GM19025 (cell line): ENCODE measurements around the gene EFHC1.
"Not testable (repeated sequence)": the region's sequence is repeated elsewhere in the genome, so short reads cannot be mapped to it uniquely, and the experiment has no call there.

Experiments
- ATAC-seq: cut with Tn5 transposase; IDR thresholded peaks from one replicate; pipeline ENCODE4 v1.9.1; 2021; ENCODE audit warnings: mild to moderate bottlenecking, low read depth, moderate library complexity; ENCODE audit not compliant: unreplicated experiment

Gene EFHC1

GRCh38 chr6:52426667-52427066 is 6.5 kb downstream of the EFHC1 start:
- ATAC-seq = no peak

GRCh38 chr6:52433294-52433693 is 13.2 kb downstream of the EFHC1 start:
- ATAC-seq = not testable (repeated sequence)

GRCh38 chr6:52435345-52435744 is 15.2 kb downstream of the EFHC1 start:
- ATAC-seq = no peak

- ATAC-seq = no peak
Measured at GRCh38 chr6:52438926-52439325, 18.8 kb downstream of the EFHC1 start.

GRCh38 chr6:52454556-52454955 is 34.4 kb downstream of the EFHC1 start:
- no peak for ATAC-seq

- ATAC-seq = no peak
Measured at GRCh38 chr6:52457096-52457495, 37.0 kb downstream of the EFHC1 start.

GRCh38 chr6:52461194-52461593 is 41.1 kb downstream of the EFHC1 start:
- not testable (repeated sequence) for ATAC-seq

- ATAC-seq = no peak
Measured at GRCh38 chr6:52474173-52474572, 54.0 kb downstream of the EFHC1 start.

GRCh38 chr6:52475307-52475706 is 55.2 kb downstream of the EFHC1 start:
- ATAC-seq = no peak

GRCh38 chr6:52482903-52483670 is 62.9 kb downstream of the EFHC1 start:
- no peak for ATAC-seq

- no peak for ATAC-seq
Measured at GRCh38 chr6:52483671-52484003, 63.5 kb downstream of the EFHC1 start.

- ATAC-seq = no peak
Measured at GRCh38 chr6:52489881-52490280, 69.7 kb downstream of the EFHC1 start.

GRCh38 chr6:52491203-52492069 is 71.3 kb downstream of the EFHC1 start:
- ATAC-seq = peak; percentile 61

- no peak for ATAC-seq
Measured at GRCh38 chr6:52493669-52494068, 73.5 kb downstream of the EFHC1 start.

GRCh38 chr6:52494298-52495072 is 74.3 kb downstream of the EFHC1 start:
- no peak for ATAC-seq

- no peak for ATAC-seq
Measured at GRCh38 chr6:52495922-52496321, 75.8 kb downstream of the EFHC1 start.

- no peak for ATAC-seq
Measured at GRCh38 chr6:52496631-52497030, 76.5 kb downstream of the EFHC1 start.

GRCh38 chr6:52497652-52498408 is 77.7 kb downstream of the EFHC1 start:
- ATAC-seq = peak; percentile 84

GRCh38 chr6:52498538-52499017 is 78.4 kb downstream of the EFHC1 start:
- peak; percentile 34 for ATAC-seq

GRCh38 chr6:52499026-52499425 is 78.9 kb downstream of the EFHC1 start:
- ATAC-seq = no peak
